ENCODE measurements around the gene EME1. TPM values are rescaled to one million over a fixed set of nuclear protein-coding genes. Genes with fewer than 3 reads are reported as not detected.
A peak's percentile ranks its signal among the peaks of the same experiment; 100 is the strongest.

Gene EME1
- total and polyA plus RNA-seq, 2 of the 13 experiments (the other 11 are each of a cell fraction or from before 2014, with no cell fraction given): 20.7 to 24.6 TPM

- no peak for TF ChIP-seq RAD51 (IDR thresholded peaks at IDR 0.05; ENCODE audit: borderline replicate concordance)
- TF ChIP-seq PITX1 (CRISPR knock-in tag; IDR thresholded peaks at IDR 0.05): peak; percentile 95
- TF ChIP-seq ZBTB42 (CRISPR knock-in tag; IDR thresholded peaks at IDR 0.05): peak; percentile 87; the same call in 1 of the 2 replicates
- TF ChIP-seq ZNF33B (CRISPR knock-in tag; IDR thresholded peaks at IDR 0.05): peak; percentile 95
- peak; percentile 81 for TF ChIP-seq HOXD1 (CRISPR knock-in tag; IDR thresholded peaks at IDR 0.05)
- peak; percentile 94 for TF ChIP-seq GZF1 (CRISPR knock-in tag; IDR thresholded peaks at IDR 0.05)
- TF ChIP-seq, protein P1, sequence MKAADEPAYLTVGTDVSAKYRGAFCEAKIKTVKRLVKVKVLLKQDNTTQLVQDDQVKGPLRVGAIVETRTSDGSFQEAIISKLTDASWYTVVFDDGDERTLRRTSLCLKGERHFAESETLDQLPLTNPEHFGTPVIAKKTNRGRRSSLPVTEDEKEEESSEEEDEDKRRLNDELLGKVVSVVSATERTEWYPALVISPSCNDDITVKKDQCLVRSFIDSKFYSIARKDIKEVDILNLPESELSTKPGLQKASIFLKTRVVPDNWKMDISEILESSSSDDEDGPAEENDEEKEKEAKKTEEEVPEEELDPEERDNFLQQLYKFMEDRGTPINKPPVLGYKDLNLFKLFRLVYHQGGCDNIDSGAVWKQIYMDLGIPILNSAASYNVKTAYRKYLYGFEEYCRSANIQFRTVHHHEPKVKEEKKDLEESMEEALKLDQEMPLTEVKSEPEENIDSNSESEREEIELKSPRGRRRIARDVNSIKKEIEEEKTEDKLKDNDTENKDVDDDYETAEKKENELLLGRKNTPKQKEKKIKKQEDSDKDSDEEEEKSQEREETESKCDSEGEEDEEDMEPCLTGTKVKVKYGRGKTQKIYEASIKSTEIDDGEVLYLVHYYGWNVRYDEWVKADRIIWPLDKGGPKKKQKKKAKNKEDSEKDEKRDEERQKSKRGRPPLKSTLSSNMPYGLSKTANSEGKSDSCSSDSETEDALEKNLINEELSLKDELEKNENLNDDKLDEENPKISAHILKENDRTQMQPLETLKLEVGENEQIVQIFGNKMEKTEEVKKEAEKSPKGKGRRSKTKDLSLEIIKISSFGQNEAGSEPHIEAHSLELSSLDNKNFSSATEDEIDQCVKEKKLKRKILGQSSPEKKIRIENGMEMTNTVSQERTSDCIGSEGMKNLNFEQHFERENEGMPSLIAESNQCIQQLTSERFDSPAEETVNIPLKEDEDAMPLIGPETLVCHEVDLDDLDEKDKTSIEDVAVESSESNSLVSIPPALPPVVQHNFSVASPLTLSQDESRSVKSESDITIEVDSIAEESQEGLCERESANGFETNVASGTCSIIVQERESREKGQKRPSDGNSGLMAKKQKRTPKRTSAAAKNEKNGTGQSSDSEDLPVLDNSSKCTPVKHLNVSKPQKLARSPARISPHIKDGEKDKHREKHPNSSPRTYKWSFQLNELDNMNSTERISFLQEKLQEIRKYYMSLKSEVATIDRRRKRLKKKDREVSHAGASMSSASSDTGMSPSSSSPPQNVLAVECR (CRISPR knock-in tag; IDR thresholded peaks at IDR 0.05; ENCODE audit: borderline replicate concordance): peak; percentile 100
- TF ChIP-seq, protein P2, sequence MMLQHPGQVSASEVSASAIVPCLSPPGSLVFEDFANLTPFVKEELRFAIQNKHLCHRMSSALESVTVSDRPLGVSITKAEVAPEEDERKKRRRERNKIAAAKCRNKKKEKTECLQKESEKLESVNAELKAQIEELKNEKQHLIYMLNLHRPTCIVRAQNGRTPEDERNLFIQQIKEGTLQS (CRISPR knock-in tag; IDR thresholded peaks at IDR 0.05): peak; percentile 96
- TF ChIP-seq JUNB (CRISPR knock-in tag; IDR thresholded peaks at IDR 0.05; ENCODE audit: borderline replicate concordance): peak; percentile 82
- TF ChIP-seq KDM5B (CRISPR knock-in tag; IDR thresholded peaks at IDR 0.05; ENCODE audit: borderline replicate concordance): peak; percentile 99
- TF ChIP-seq, protein P3, sequence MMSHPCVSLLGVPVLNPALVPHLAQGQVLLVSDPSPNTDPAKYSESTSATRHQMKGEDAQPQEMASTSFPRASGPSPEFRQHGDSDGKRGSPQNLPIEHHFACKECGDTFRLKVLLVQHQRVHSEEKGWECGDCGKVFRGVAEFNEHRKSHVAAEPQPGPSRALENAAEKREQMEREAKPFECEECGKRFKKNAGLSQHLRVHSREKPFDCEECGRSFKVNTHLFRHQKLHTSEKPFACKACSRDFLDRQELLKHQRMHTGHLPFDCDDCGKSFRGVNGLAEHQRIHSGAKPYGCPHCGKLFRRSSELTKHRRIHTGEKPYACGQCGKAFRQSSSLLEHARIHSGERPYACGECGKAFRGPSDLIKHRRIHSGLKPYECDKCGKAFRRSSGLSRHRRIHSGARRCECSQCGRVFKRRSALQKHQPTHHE (CRISPR knock-in tag; IDR thresholded peaks at IDR 0.05; ENCODE audit: borderline replicate concordance): peak; percentile 76
- peak; percentile 86 for TF ChIP-seq MED13 (CRISPR knock-in tag; IDR thresholded peaks at IDR 0.05)
- peak; percentile 97 for TF ChIP-seq ZNF749 (CRISPR knock-in tag; IDR thresholded peaks at IDR 0.05; ENCODE audit: borderline replicate concordance)
- TF ChIP-seq, protein P4, sequence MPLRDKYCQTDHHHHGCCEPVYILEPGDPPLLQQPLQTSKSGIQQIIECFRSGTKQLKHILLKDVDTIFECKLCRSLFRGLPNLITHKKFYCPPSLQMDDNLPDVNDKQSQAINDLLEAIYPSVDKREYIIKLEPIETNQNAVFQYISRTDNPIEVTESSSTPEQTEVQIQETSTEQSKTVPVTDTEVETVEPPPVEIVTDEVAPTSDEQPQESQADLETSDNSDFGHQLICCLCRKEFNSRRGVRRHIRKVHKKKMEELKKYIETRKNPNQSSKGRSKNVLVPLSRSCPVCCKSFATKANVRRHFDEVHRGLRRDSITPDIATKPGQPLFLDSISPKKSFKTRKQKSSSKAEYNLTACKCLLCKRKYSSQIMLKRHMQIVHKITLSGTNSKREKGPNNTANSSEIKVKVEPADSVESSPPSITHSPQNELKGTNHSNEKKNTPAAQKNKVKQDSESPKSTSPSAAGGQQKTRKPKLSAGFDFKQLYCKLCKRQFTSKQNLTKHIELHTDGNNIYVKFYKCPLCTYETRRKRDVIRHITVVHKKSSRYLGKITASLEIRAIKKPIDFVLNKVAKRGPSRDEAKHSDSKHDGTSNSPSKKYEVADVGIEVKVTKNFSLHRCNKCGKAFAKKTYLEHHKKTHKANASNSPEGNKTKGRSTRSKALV (CRISPR knock-in tag; IDR thresholded peaks at IDR 0.05): peak; percentile 84
- no peak for TF ChIP-seq NR3C1 (CRISPR knock-in tag; IDR thresholded peaks at IDR 0.05)
- peak; percentile 93; the same call in 1 of the 2 replicates for TF ChIP-seq ZFP90 (CRISPR knock-in tag; IDR thresholded peaks at IDR 0.05; ENCODE audit: borderline replicate concordance)
- peak; percentile 91 for TF ChIP-seq NR0B2 (CRISPR knock-in tag; IDR thresholded peaks at IDR 0.05)
- TF ChIP-seq TFDP2 (CRISPR knock-in tag; IDR thresholded peaks at IDR 0.05): peak; percentile 96
- no peak for TF ChIP-seq SRSF9 (IDR thresholded peaks at IDR 0.05; ENCODE audit: borderline replicate concordance, insufficient read depth, low read depth, low read length, poor library complexity, severe bottlenecking)
These were observed 24.3 kb downstream of the EME1 start, which contains the start of gene LRRC59 (continued) for GRCh38 chr17:50397111-50397918.
